IMR-90 (cell line): ENCODE data around the gene LRP1B. TPM values are rescaled to one million over a fixed set of nuclear protein-coding genes. Genes with fewer than 3 reads are reported as not detected.

Experiments used
- ATAC-seq: fragments of 200-7000 bp; cut with Tn5 transposase; 2 replicates; pipeline ENCODE4 v1.9.1; 2020; ENCODE audit warnings: low read depth, mild to moderate bottlenecking, moderate library complexity
- BruUV-seq: library from RNA; stranded (reverse); fragments of 400-500 nt; replicated peaks from 2 replicates; lab custom pipeline; 2021; lab: Mats Ljungman, UMichigan
- CTCF ChIA-PET: fragments of 300-600 bp; formaldehyde crosslinking; extraction: SDS; loops from one replicate; lab custom pipeline; 2021; ENCODE audit warnings: antibody characterized with exemption; lab: Yijun Ruan, JAX
- POLR2A ChIA-PET: fragments of 300-600 bp; sonication (Branson Sonifier 250); formaldehyde crosslinking; loops from one replicate; lab custom pipeline; 2022; ENCODE audit warnings: antibody characterized with exemption; ENCODE audit not compliant: unreplicated experiment; lab: Charles Lee
- DNase-seq: peaks from one replicate; pipeline ENCODE4 v3.0.0; 2013
- H2AFZ ChIP-seq: replicated peaks from 2 replicates; pipeline ENCODE3; 2013; ENCODE audit warnings: low read length, mild to moderate bottlenecking; ENCODE audit not compliant: poor library complexity
- H2AK5ac ChIP-seq: 2 replicates; pipeline ENCODE4 v1.6.1; 2013; ENCODE audit warnings: low read depth, low read length, inconsistent platforms
- H2AK9ac ChIP-seq: replicated peaks from 2 replicates; pipeline ENCODE3; 2013; ENCODE audit warnings: mild to moderate bottlenecking, low read depth, low read length, moderate library complexity; ENCODE audit not compliant: poor library complexity
- H2BK120ac ChIP-seq: 2 replicates; pipeline ENCODE4 v1.6.1; 2013; ENCODE audit warnings: low read depth, low read length, inconsistent platforms
- H2BK15ac ChIP-seq: 3 replicates; pipeline ENCODE4 v1.6.1; 2013; ENCODE audit warnings: low read depth, low read length, inconsistent platforms
- H2BK20ac ChIP-seq: 2 replicates; pipeline ENCODE4 v1.6.1; 2013; ENCODE audit warnings: low read depth, mild to moderate bottlenecking, inconsistent platforms, low read length, moderate library complexity
- H2BK5ac ChIP-seq: 2 replicates; pipeline ENCODE4 v1.6.1; 2013; ENCODE audit warnings: mild to moderate bottlenecking, low read depth, low read length, inconsistent platforms; ENCODE audit not compliant: poor library complexity, severe bottlenecking
- H3K14ac ChIP-seq: replicated peaks from 2 replicates; pipeline ENCODE4 v1.6.1; 2013; ENCODE audit warnings: low read depth, low read length, inconsistent platforms
- H3K18ac ChIP-seq: 2 replicates; pipeline ENCODE4 v1.6.1; 2013; ENCODE audit warnings: low read depth, low read length, control low read depth
- H3K23ac ChIP-seq: 2 replicates; pipeline ENCODE4 v1.6.1; 2013; ENCODE audit warnings: low read depth, low read length, inconsistent platforms
- H3K27ac ChIP-seq: 2 replicates; pipeline ENCODE4 v1.5.1; 2013; ENCODE audit warnings: mild to moderate bottlenecking, control low read depth, low read length; ENCODE audit not compliant: insufficient read depth
- H3K27me3 ChIP-seq: 2 replicates; pipeline ENCODE4 v1.6.1; 2013; ENCODE audit warnings: low read length; ENCODE audit not compliant: control insufficient read depth, insufficient read depth
- H3K36me3 ChIP-seq: 2 replicates; pipeline ENCODE4 v1.6.1; 2013; ENCODE audit warnings: low read length, mixed read lengths; ENCODE audit not compliant: control insufficient read depth, insufficient read depth
- H3K4ac ChIP-seq: 2 replicates; pipeline ENCODE4 v1.6.1; 2013; ENCODE audit warnings: low read depth, low read length, inconsistent platforms
- H3K4me1 ChIP-seq: 2 replicates; pipeline ENCODE4 v1.6.1; 2013; ENCODE audit warnings: low read length, mixed read lengths; ENCODE audit not compliant: control insufficient read depth, insufficient read depth
- H3K4me2 ChIP-seq: 2 replicates; pipeline ENCODE4 v1.6.1; 2013; ENCODE audit warnings: low read depth, mild to moderate bottlenecking, control low read depth, low read length, moderate library complexity
- H3K4me3 ChIP-seq: 2 replicates; pipeline ENCODE4 v1.5.1; 2013; ENCODE audit warnings: low read depth, mild to moderate bottlenecking, control low read depth, low read length, moderate library complexity; ENCODE audit not compliant: insufficient read depth
- H3K56ac ChIP-seq: 2 replicates; pipeline ENCODE4 v1.6.1; 2013; ENCODE audit warnings: low read length, inconsistent platforms; ENCODE audit not compliant: insufficient read depth; ENCODE audit errors: extremely low read depth
- H3K79me1 ChIP-seq, 2 experiments: 2 replicates each; pipeline ENCODE4 v1.6.1; 2013; ENCODE audit warnings: low read length in 2 of 2, inconsistent platforms in 1 of 2, low read depth in 1 of 2
- H3K9ac ChIP-seq: 2 replicates; pipeline ENCODE4 v1.6.1; 2013; ENCODE audit warnings: low read depth, low read length, control low read depth
- H3K9me1 ChIP-seq: 2 replicates; pipeline ENCODE4 v1.6.1; 2013; ENCODE audit warnings: low read length, inconsistent platforms; ENCODE audit not compliant: insufficient read depth
- H3K9me3 ChIP-seq: 2 replicates; pipeline ENCODE4 v1.6.1; 2013; ENCODE audit warnings: low read length; ENCODE audit not compliant: control insufficient read depth, insufficient read depth
- H4K20me1 ChIP-seq: 2 replicates; pipeline ENCODE4 v1.6.1; 2013; ENCODE audit warnings: low read length, inconsistent platforms; ENCODE audit not compliant: insufficient read depth
- H4K5ac ChIP-seq: 2 replicates; pipeline ENCODE4 v1.6.1; 2013; ENCODE audit warnings: mild to moderate bottlenecking, low read depth, low read length, control low read depth
- H4K8ac ChIP-seq, 2 experiments: 2 replicates each; pipeline ENCODE4 v1.6.1; 2013; ENCODE audit warnings: low read depth in 2 of 2, low read length in 2 of 2, control low read depth in 1 of 2, inconsistent platforms in 1 of 2
- H4K91ac ChIP-seq: 2 replicates; pipeline ENCODE4 v1.6.1; 2013; ENCODE audit warnings: low read depth, low read length, inconsistent platforms; ENCODE audit not compliant: insufficient read depth
- BHLHE40 ChIP-seq: fragments of 150-350 bp; IDR thresholded peaks from 2 replicates; pipeline ENCODE4 v1.6.1; 2016; ENCODE audit warnings: mild to moderate bottlenecking, low read depth, low read length
- CEBPB ChIP-seq: IDR thresholded peaks from 2 replicates; pipeline ENCODE4 v1.6.1; 2012; ENCODE audit warnings: low read depth, low read length, improper control_type of control experiment
- CHD1 ChIP-seq: IDR thresholded peaks from 2 replicates; pipeline ENCODE4 v1.6.1; 2012; ENCODE audit warnings: low read depth, low read length, improper control_type of control experiment
- FOS ChIP-seq: fragments of 150-350 bp; IDR thresholded peaks from 2 replicates; pipeline ENCODE4 v1.6.1; 2016; ENCODE audit warnings: low read depth, low read length
- MAZ ChIP-seq: IDR thresholded peaks from 2 replicates; pipeline ENCODE4 v1.6.1; 2012; ENCODE audit warnings: low read depth, mild to moderate bottlenecking, low read length, improper control_type of control experiment, moderate library complexity, borderline replicate concordance
- MXI1 ChIP-seq: IDR thresholded peaks from 2 replicates; pipeline ENCODE4 v1.6.1; 2012; ENCODE audit warnings: low read depth, mild to moderate bottlenecking, low read length, moderate library complexity, borderline replicate concordance
- NFE2L2 ChIP-seq: fragments of 150-350 bp; IDR thresholded peaks from 2 replicates; pipeline ENCODE4 v1.6.1; 2016; ENCODE audit warnings: low read depth, mild to moderate bottlenecking, low read length
- POLR2A ChIP-seq: IDR thresholded peaks from 2 replicates; pipeline ENCODE4 v1.6.1; 2012; ENCODE audit warnings: mild to moderate bottlenecking, low read depth, low read length
- RAD21 ChIP-seq: IDR thresholded peaks from 2 replicates; pipeline ENCODE4 v1.6.1; 2012; ENCODE audit warnings: low read length, improper control_type of control experiment
- RCOR1 ChIP-seq: IDR thresholded peaks from 2 replicates; pipeline ENCODE4 v1.6.1; 2012; ENCODE audit warnings: mild to moderate bottlenecking, low read length, improper control_type of control experiment; ENCODE audit not compliant: insufficient replicate concordance
- RFX5 ChIP-seq: IDR thresholded peaks from 2 replicates; pipeline ENCODE4 v1.8.0; 2012; ENCODE audit warnings: low read depth, mild to moderate bottlenecking, low read length, moderate library complexity
- SMC3 ChIP-seq: fragments of 150-350 bp; IDR thresholded peaks from 2 replicates; pipeline ENCODE4 v1.6.1; 2016; ENCODE audit warnings: low read depth, mild to moderate bottlenecking, antibody characterized with exemption, low read length, moderate library complexity
- WGBS, 2 experiments: methylation state at CpG; one replicate each; pipeline versions ENCODE4 v1.1.5 to v1.1.7; 2013; ENCODE audit warnings: missing lambda C conversion rate in 2 of 2; ENCODE audit not compliant: insufficient read length in 1 of 2; ENCODE audit errors: extremely low coverage in 2 of 2; 5-methylcytosine and 5-hydroxymethylcytosine counted together
- dilution Hi-C: fragments of 300-500 bp; cut with HindIII; formaldehyde crosslinking; loops from one replicate; pipeline ENCODE4 v1.14.3; 2018; ENCODE audit warnings: low sequenced_read_pairs; ENCODE audit not compliant: unreplicated experiment
- in situ Hi-C: fragments of 300-500 bp; cut with MboI; formaldehyde crosslinking; loops from 3 replicates; pipeline ENCODE4 v1.14.3; 2019; ENCODE audit warnings: low sequenced_read_pairs, inconsistent platforms, mixed read lengths
- intact Hi-C: fragments of 100-400 bp; cut with micrococcal nuclease; formaldehyde crosslinking; loops from 2 replicates; pipeline ENCODE4 v1.10.0; 2022
- polyA plus RNA-seq, 3 experiments: library from polyadenylated mRNA; depleted of rRNA; stranded (reverse); fragments of >200 nt; gene quantifications; 2 replicates each; pipeline ENCODE4 v1.2.3, GENCODE V29; 2012; ENCODE audit warnings: low replicate concordance in 1 of 3
- total RNA-seq: library from RNA; depleted of rRNA; stranded (reverse); fragments of >200 nt; gene quantifications from 2 replicates; pipeline ENCODE4 v1.2.3, GENCODE V29; 2012
- TF ChIP-seq, protein P1 (sequence below): fragments of 150-350 bp; IDR thresholded peaks from 2 replicates; pipeline ENCODE4 v1.6.1; 2016; ENCODE audit warnings: low read depth, mild to moderate bottlenecking, low read length, moderate library complexity, borderline replicate concordance

Gene LRP1B
- total and polyA plus RNA-seq, 2 of the 4 experiments (the other 2 are of a cell fraction) = under 0.01 to 0.02 TPM

- no peaks in the 10 kb centered on the region for H3K79me1 ChIP-seq
- H3K9me3 ChIP-seq = no peaks in the 10 kb centered on the region
- H3K4me1 ChIP-seq = no peaks in the 10 kb centered on the region
- POLR2A ChIA-PET = no interaction called here
- no peak overlapping the region for H4K5ac ChIP-seq
- ATAC-seq = no peak
- no peaks in the 10 kb centered on the region for H3K36me3 ChIP-seq
- no peaks in the 10 kb centered on the region for H3K9me1 ChIP-seq
- DNase-seq = no peak
- no peak overlapping the region for H2BK120ac ChIP-seq
- H3K4ac ChIP-seq = no peak overlapping the region
- in situ Hi-C loops = no loop called here
- no peak overlapping the region for H2BK5ac ChIP-seq
- H2BK15ac ChIP-seq = no peak overlapping the region
- CTCF ChIA-PET = no interaction called here
- no peak overlapping the region for H3K4me2 ChIP-seq
- no peaks in the 10 kb centered on the region for H4K20me1 ChIP-seq
- no peaks in the 10 kb centered on the region for H3K27me3 ChIP-seq
- H3K9ac ChIP-seq = no peak overlapping the region
- BruUV-seq = no TSS peak
- H3K14ac ChIP-seq = no peak overlapping the region
- intact Hi-C loops = no loop called here
- no peak overlapping the region for H2AFZ ChIP-seq
- H3K23ac ChIP-seq = no peak overlapping the region
- no peak for TF ChIP-seq SMC3
- no peak for TF ChIP-seq MXI1
- TF ChIP-seq MAZ = no peak
- no peak for TF ChIP-seq BHLHE40
- TF ChIP-seq CHD1 = no peak
- TF ChIP-seq, protein P1, sequence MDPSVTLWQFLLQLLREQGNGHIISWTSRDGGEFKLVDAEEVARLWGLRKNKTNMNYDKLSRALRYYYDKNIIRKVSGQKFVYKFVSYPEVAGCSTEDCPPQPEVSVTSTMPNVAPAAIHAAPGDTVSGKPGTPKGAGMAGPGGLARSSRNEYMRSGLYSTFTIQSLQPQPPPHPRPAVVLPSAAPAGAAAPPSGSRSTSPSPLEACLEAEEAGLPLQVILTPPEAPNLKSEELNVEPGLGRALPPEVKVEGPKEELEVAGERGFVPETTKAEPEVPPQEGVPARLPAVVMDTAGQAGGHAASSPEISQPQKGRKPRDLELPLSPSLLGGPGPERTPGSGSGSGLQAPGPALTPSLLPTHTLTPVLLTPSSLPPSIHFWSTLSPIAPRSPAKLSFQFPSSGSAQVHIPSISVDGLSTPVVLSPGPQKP = no peak
- TF ChIP-seq RFX5 = no peak
- no peak for TF ChIP-seq CEBPB
- TF ChIP-seq RCOR1 = no peak
- TF ChIP-seq FOS = no peak
- TF ChIP-seq POLR2A = no peak
- TF ChIP-seq RAD21 = no peak
- no peak for TF ChIP-seq NFE2L2
- no peak overlapping the region for H4K8ac ChIP-seq
- H3K18ac ChIP-seq = no peak overlapping the region
- H2AK9ac ChIP-seq = no peak overlapping the region
- H4K91ac ChIP-seq = no peak overlapping the region
- no peak overlapping the region for H3K4me3 ChIP-seq
- no CpG with 5 or more reads among the region's 2 CpGs for WGBS, 2 experiments
- no peak overlapping the region for H2AK5ac ChIP-seq
- no peak overlapping the region for H3K27ac ChIP-seq
- dilution Hi-C loops = no loop called here
- no peak overlapping the region for H2BK20ac ChIP-seq
- no peak overlapping the region for H3K56ac ChIP-seq
These were observed 512.4 kb downstream of the LRP1B start for GRCh38 chr2:141618457-141618856.
